ENCODE measurements around the gene TMED6.

TMED6 gene

DNA sequence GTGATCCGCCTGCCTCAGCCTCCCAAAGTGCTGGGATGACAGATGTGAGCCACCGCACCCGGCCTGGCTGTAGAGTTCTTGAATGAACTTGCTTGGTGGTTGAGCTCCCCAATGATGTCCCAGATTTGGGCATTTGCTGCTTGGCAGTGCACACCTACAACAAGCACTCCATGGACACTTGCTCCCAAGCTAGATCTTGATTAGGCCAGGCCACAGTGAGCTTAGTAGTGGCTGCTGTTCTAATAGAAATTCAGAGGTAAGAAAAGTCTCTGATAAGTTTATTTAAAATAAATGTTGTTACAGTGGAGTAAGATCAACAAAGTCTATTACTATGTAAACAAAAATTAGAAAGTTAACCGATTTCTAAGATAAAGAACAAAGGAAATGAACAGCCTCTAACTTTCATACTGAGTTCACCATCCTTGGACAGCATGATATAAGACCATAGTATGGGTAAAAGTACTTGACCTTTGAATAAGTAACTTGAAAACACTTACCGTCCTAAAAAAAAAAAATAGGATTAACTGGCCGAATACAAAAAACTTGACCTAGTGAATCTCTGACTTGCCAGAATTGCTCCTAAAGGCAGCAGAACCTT is 951 bp downstream of the TMED6 start:
- FAIRE-seq: no peak

DNA sequence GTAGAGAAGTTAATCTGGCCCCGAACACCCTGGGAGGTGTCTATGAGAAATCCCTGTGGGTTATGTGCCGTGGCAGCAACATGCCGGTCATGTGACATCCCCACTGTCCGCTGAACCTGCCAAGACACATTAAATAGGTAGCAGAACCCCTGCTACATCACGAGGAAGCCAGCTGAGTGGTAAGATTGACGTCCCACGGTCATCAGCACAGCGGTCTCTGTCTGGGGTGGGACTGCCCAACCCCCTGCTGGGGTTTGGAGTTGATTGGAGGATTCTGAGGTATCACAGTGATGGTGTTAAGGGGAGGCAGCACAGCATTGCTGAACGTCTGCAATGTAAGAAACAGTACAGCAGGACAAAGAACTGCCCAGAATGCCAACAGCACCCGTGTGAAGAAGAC is 2.0 kb downstream of the TMED6 start:
- FAIRE-seq: no peak

DNA sequence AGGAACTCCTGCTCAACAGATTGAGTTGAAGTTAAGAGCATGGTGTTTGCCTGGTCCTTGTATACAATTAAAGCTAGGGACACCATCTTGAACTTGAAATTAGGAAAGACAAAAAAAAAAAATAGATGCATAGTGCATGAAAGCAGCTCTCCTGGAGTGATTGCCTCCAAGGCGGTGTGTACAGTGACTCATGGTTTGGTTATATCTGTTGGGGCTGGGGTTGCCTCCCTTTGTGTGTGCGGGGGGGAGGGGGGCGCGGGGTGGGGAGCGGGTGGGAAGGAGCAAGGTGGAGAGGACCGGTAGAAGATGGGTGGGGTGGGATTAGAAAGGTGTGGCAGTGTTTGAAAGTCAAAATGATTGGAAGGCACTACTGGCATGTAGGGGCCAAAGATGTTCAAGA is 3.4 kb downstream of the TMED6 start:
- FAIRE-seq: no peak

DNA sequence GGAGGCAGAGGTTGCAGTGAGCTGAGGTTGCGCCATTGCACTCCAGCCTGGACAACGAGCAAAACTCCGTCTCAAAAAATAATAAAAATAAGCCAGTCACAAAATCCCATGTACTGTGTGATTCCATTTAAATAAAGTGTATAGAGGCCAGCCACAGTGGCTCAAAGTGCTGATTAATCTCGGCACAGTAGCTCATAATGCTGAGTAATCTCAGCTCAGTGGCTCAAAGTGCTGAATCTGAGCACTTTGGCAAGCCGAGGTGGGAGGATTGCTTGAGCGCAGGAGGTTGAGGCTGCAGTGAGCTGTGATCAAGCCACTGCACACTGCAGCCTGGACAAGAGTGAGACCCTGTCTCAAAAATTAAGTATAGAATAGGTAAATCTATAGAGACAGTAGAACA is 4.9 kb downstream of the TMED6 start:
- FAIRE-seq: no peak

DNA sequence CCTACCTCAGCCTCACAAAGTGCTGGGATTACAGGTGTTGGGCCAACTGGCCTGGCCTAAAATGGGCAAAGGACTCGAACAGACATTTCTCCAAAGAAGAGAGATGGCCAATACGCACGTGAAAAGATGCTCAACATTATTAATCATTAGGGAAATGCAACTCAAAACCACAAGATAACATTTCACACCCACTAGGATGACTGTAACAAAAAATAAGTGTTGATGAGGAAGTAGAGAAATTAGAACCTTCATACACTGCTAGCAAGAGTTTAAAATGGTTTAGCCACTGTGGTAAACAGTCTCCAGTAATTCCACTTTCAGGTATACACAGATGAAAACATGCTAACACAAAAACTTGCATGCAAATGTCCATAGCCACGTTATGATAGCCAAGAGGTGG is 5.7 kb downstream of the TMED6 start:
- FAIRE-seq: no peak

DNA sequence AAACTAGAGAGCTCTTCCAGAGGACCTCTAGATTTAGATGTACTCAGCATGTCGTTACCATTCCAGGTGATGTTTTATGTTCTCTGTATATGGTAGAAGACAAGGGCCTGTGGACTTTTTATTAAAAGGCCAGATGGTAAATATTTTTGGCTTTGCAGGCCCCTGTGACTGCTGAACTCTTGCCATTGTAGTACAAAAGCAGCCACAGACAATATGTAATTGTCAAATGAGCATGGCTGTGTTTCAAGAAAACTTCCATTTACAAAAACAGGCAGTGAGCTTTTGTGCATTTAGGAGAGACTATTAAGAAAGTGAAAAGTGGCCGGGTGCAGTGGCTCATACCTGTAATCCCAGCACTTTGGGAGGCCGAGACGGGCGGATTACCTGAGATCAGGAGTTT is 7.4 kb downstream of the TMED6 start:
- FAIRE-seq: no peak

DNA sequence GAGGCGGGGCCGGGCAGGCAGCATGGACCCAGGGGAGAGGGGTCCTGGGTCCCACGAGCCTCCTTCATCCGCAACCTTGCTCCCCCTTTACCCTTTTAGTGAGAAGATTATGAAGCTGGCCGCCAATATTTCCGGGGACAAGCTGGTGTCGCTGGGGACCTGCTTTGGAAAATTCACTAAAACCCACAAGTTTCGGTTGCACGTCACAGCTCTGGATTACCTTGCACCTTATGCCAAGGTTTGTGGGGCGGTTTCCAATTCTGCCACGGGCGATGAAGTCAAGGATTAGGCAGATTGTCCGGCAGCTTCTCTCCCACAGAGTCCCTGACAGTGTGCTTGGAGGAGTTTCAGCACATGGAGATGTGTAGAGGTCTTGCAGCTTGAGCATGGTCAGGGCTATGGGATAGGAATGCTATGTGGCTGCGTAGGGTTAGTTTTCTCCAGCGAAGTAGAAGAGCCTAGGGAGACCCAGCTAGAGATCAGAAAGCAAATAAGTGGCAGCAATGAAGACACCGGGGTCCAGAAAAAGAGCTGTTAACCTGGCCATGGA is 11.4 kb downstream of the TMED6 start:
- FAIRE-seq: no peak

DNA sequence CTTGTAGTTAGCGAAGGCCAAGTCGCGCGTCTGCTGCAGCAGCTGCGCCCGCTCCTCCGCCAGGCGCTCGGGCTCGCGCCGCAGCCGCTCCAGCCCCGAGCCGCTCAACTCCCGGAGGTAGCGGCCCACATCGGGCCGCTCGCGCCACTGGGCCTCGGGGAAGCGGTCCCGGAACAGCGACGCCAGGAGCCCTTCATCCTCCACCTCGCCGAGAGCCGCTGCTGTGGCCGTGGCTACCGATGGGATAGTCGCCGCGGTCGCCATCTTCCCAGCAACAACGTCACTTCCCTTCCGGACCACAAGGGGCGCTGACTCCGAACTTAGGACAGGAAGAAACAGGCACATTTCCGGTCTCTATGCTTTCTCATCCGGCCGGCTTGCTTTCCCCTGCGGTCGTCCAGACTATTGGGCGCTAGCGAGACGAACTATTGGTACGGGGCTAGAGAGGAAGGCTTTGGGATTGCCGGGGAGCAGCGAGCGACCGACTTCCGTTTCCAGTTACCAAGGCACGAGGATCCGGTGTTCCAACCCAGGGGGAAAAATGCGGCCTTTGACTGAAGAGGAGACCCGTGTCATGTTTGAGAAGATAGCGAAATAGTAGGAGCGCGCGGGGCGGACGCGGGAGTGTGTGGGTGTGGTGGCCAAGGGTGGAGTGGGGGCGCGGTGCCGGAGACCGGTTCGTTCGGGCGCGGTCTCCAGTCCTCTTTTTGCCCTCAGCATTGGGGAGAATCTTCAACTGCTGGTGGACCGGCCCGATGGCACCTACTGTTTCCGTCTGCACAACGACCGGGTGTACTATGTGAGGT is 12.1 kb downstream of the TMED6 start, which contains the start of the genes COG8 and NIP7:
Gene COG8, minus strand, starts transcription at position 276 of the 806 bp plus-strand sequence. Its CDS starts 12 bp downstream, at position 264.
Gene NIP7, plus strand, starts transcription at position 484 of the 806 bp plus-strand sequence. Its CDS starts 58 bp downstream, at position 542.
- FAIRE-seq: peak; percentile 90

DNA sequence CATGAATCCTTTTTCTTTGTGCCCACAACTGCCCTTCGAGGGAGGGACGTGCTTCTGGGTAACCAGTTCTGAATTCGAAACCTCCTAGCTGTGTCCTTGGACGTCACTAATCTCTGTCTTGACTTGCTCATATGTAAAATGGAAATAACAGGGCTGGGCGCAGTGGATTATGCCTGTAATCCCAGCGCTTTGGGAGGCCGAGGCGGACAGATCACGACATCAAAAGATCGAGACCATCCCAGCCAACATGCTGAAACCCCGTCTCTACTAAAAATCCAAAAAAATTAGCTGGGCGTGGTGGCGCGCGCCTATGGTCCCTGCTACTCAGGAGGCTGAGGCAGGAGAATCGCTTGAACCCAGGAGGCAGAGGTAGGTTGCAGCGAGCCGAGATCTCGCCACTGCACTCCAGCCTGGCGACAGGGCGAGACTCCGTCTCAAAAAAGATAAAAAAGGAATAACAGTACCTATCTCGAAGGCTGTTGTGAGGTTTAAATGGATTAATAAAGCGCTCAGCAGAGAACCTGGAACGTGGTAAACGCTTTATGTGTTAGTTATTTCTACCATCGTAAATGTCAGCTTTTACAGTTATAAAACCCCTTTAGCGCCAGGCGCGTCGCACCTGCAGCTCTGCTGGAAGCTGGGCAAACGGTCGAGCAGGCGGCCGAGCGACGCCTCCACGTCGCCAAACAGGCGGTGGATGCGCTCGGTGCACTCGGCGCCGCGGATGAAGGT is 12.9 kb downstream of the TMED6 start:
- no peak for FAIRE-seq

DNA sequence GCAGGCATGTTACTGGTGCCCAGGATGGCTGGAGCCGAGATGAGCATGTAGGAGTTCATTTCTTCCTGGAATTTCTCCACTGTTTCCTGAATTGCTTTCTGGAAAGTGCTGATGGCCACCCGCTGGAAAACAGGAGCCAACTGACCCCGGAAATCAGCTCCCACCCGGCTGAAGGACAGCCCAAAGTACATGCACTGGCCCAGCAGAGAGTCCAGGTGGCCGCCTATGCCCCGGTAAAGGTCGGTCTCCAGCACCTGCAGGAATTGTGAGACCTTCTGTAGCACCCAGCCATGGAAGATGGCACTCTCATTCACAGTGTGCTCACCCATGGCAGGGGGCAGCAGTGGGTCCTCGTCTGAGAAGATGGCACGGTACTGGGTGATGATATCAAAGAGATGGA is 16.9 kb downstream of the TMED6 start:
- no peak for FAIRE-seq

DNA sequence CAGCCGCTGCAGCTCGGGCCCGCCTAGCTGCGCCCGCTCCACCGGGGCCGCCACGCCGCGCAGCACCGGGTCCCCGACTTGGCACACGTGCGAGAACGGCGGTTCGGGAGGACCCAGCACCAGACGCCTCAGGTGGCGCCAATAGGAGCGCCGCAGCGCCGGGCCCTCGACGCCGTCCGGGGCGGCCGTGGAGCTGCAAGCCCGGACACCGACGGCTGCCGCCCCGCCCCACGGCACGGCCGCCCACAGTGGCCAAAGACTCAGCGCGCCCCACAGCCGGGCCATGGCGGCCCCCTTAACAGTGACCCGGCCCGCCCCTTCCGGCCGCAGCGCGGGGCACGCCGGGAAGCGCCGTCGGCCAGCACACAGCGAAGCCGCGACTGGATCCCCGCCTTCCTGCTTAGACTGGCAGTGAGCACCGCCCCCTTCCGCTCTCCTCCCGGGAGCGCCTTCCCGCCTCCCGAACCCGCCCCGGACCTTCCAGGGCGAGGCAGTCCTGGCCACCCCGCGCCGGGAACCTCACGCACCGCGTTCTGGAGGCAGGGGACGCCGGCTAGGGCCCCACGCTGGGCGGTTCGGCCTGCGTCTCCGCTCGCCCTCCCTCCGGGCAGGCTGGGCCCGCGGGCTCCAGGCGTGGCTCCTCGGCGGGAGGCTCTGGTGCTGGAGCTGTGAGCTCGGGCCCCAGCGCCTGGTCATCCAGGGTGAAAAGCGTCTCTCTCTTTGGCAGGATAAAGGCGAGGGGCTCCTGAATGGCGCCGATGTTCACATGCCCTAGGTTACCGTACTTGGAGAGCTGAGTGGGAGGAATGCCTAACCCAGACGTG is 21.1 kb downstream of the TMED6 start, which contains the start of gene PDF:
Gene PDF, minus strand, starts transcription at position 303 of the 824 bp plus-strand sequence. Its CDS starts 18 bp downstream, at position 285.
- no peak for FAIRE-seq

DNA sequence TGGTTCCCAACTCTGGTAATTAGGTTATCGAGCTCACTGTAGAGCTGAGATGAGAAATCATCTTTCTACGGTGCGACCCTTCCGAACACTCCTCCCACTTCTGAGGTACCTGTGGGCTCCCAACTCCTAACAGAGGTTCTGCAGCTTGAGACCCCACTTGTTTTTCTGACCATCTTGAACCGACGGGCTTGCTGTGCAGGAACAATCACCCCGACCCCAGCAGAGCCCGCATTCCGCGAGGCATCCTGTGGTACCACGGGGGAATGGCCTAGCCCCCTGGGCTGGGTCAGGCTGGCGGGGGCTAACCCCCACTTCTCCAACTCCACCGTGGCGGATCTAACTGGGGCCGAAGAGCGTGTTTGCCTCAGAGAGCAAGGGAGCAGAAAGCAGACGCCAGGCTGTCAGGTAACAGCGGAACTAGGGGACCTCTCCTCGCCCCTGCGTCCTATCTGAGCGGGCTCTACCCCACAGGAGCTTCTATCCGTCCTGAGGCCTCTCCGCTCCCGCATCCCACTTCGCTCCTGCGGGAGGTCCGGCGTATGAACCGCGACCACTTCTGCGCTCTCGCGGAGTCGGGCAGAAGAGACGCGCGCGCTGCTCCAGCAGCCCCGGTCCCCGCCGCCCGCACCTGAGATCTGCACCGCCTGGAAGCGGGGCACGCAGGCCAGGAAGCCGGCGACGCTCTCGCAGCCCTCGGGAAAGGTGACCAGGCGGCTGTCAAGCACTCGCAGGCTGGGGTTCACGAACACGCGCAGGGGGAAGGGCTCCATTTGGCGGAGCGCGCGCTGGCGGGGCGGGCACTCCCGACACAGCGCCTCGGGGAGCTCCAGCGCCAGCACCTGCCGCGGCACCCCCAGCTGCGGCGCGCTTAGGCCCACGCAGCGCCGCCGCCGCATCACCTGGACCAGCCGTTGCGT is 22.0 kb downstream of the TMED6 start:
- FAIRE-seq: no peak

DNA sequence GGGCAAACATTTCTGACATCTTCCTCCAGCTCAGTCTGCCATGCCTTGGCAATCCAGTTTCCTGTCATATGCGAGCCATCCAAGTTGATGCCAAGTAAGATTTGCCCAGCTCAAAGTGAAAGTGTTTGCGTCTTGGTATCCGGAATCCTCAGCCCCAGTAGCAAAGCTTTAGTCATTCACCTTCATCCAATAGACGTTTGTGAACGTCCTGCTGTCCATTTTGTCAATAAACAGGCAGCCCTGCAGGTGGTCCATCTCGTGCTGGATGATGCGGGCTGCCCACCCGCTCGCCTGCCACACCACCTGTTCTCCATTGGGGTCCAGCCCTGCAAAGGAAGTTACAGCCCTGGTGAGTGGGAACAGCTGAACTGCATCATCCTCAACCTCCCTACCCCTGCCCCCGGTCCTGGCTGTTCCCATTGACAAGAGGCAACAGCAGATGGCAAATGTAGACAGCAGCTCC is 22.7 kb downstream of the TMED6 start:
- no peak for FAIRE-seq

DNA sequence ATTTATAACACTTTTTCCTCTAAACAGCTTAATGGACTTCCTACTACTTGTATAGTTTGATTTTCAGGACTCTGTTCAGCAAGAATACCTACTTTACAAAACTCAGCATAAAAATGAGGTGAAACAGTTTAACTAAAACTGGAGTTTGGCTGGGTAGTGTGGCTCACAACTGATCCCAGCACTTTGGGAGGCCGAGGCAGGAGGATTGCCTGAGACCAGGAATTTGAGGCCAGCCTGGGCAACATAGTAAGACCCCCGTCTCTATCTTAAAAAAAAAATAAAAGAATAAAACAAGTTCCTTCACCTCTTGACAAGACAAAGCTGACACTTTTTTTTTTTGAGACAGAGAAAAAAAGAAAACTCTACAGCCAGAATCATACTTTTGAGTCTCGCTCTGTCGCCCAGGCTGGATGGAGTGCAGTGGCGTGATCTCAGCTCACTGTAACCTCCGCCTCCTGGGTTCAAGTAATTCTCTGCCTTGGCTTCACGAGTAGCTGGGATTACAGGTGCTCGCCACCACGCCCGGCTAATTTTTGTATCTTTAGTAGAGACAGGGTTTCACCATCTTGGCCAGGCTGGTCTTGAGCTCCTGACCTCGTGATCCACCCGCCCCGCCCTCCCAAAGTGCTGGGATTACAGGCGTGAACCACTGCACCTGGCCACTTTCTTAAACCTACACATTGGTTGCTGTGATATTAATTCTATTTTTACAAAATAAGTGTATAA is 23.8 kb downstream of the TMED6 start:
- no peak for FAIRE-seq

DNA sequence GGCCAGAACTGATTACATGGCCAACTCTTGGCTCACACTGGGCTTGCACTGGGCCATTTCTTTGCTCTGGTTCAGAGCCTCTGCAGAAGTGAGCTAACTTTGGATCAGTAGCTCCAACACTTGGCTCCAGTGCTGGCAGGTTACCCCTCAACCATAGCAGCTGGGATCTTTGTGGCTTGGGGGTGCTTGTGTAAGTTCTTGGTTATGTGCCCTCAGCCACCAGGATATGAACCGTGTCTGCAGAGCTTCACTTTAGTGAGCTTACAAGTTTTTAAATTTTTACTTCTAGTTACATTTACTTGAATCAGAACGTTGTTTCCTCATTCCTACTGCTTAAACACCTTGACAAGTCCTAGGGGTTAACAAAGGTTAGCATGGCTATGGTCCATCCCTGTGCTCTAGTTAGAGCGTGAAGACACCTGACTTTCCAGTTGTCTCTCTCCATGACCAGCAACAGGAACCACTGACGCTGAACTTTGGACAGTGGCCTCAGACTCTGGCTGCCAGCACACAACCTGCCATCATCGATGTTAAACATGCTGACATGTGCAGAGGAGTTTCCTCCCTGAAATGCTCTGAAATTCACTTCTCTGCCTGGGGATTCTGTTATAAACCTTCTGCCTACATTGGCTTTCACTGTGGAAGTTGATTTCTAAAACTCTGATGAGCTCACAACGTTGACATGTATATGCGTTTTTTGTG is 25.3 kb downstream of the TMED6 start:
- FAIRE-seq: no peak

DNA sequence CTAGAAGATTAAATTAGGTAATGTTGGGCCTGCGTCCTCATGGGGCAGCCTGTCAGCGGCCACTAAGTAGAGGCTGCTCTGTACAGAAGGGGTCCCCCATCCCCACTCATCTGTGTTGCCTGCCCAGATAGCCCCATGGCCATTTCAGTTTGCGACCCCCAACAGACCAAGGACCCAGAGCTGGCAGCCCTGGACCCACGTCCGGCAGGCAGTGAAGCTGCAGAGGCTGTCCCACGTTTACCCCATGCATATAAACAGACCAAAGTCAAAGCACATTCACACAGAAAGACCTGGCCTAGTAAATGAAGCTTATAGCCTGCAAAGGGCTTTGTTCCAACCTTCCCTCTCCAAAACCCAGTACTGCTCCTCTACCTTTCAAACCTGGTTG is 25.8 kb downstream of the TMED6 start:
- no peak for FAIRE-seq

DNA sequence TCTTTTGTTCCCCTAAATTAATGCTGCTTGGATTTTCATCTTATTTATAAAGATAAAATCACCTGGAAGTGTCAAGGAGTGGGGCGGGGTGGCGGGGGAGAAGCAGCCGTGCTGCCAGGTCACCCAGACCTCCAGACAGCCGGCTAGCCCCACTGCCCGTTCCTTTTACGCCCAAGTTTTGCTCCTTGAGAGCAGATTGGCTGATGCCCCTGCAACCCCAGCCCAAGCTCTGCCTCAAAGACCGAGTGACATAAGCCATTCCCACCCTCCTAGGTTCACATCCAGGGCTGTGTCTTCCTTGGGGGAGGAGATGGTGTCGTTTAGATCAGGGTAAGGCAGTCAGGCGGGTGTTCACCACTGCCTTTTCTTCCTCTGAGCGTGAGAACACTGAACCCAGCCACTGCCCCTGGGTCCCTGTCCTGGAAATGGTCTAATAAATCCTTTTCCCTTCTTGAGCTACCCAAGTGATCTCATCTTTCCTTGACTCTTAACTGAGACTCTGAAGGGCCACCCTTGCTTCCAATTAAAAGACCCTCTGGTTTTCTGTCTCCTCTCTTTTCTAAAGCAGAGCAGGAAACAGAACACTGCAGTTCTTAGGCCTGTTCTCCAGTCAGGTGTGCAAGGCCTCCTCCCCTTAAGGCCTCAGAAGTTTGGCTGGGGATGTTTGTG is 26.9 kb downstream of the TMED6 start:
- FAIRE-seq: no peak

DNA sequence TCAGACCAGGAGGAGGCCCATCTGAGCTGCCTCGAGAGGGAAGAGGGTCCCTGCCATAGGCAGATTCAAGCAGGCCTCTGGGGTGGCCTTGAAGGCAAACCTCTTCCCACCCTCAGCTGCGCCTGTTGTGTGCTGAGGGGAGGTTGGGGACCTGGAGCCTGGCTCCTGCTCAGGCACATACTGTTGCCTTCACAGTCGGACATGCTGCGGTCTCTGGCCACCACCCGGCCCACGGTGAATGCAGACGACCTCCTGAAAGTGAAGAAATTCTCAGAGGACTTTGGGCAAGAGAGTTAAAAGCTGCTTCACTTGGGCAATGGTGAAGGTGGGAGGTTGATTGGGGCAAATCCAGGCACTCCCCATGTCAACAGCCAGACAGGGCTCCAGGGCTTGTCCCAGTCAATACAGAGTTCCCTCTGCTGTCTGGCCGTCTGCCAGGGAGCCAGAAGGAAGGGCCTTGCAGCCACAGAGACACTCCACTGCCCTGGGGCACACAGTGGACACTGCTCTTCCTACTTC is 27.5 kb downstream of the TMED6 start:
- FAIRE-seq: no peak

DNA sequence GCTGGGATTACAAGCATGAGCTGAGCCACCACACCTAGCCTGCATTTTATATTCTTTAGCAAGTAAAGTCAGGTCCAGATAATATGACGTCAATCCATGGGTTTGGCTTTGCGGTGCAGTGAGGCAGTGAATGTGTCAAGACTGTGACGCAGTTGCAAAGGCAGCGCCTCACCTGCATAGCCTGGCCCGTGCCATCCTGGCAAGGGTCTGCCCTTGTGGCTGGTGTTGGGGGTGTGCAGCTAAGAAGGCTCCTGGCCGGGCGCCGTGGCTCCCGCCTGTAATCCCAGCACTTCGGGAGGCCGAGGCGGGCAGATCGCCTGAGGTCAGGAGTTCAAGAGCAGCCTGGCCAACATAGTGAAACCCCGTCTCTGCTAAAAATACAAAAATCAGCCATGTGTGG is 28.2 kb downstream of the TMED6 start:
- no peak for FAIRE-seq
